Muscle of arm (tissue), 12 donors: Measurements from ENCODE around the gene P4HA3. TPM values are rescaled to one million over a fixed set of nuclear protein-coding genes. Genes with fewer than 3 reads are reported as not detected.

Source experiments
- DNase-seq: peaks from one replicate; pipeline ENCODE4 v3.0.0-alpha.2; 2013
- polyA plus RNA-seq, 12 donors: library from polyadenylated mRNA; unstranded; fragments of 120-200 nt; gene quantifications; one replicate each; pipeline ENCODE4 v1.2.1, GENCODE V29; 2013; ENCODE audit not compliant: insufficient read length in 12 of 12

P4HA3 gene
- polyA plus RNA-seq, 12 donors, result 1.3 to 3.6 (median 2.4) TPM; not detected in 2

- no peak for DNase-seq
Observed at GRCh38 chr11:74318241-74318932, 6.9 kb upstream of the P4HA3 start.

GRCh38 chr11:74316772-74317505, 5.5 kb upstream of the P4HA3 start:
- no peak for DNase-seq

GRCh38 chr11:74312326-74312725, 886 bp upstream of the P4HA3 start:
- DNase-seq, result no peak

- no peak for DNase-seq
Observed at GRCh38 chr11:74310857-74311256, 583 bp downstream of the P4HA3 start.

GRCh38 chr11:74307434-74307833, 4.0 kb downstream of the P4HA3 start:
- peak; percentile 37 for DNase-seq

GRCh38 chr11:74306435-74307175, 4.8 kb downstream of the P4HA3 start:
- no peak for DNase-seq

- DNase-seq, result no peak
Observed at GRCh38 chr11:74299015-74299414, 12.4 kb downstream of the P4HA3 start.

- DNase-seq, result no peak
Observed at GRCh38 chr11:74297484-74297883, 14.0 kb downstream of the P4HA3 start.

GRCh38 chr11:74288911-74289310, 22.5 kb downstream of the P4HA3 start:
- no peak for DNase-seq

- no peak for DNase-seq
Observed at GRCh38 chr11:74288161-74288560, 23.3 kb downstream of the P4HA3 start.

- DNase-seq, result no peak
Observed at GRCh38 chr11:74284466-74284865, 27.0 kb downstream of the P4HA3 start.

- DNase-seq, result no peak
Observed at GRCh38 chr11:74283580-74284180, 27.8 kb downstream of the P4HA3 start.

- no peak for DNase-seq
Observed at GRCh38 chr11:74282914-74283371, 28.5 kb downstream of the P4HA3 start.

GRCh38 chr11:74282421-74282820, 29.0 kb downstream of the P4HA3 start:
- DNase-seq, result no peak

- DNase-seq, result no peak
Observed at GRCh38 chr11:74280494-74280893, 30.9 kb downstream of the P4HA3 start.

GRCh38 chr11:74279256-74279655, 32.2 kb downstream of the P4HA3 start:
- DNase-seq, result no peak

GRCh38 chr11:74278721-74279161, 32.7 kb downstream of the P4HA3 start:
- peak; percentile 54 for DNase-seq

GRCh38 chr11:74278103-74278502, 33.3 kb downstream of the P4HA3 start:
- no peak for DNase-seq

GRCh38 chr11:74276581-74276980, 34.9 kb downstream of the P4HA3 start:
- no peak for DNase-seq

GRCh38 chr11:74272276-74272675, 39.2 kb downstream of the P4HA3 start:
- no peak for DNase-seq

GRCh38 chr11:74269161-74269811, 42.2 kb downstream of the P4HA3 start:
- DNase-seq, result no peak

GRCh38 chr11:74268456-74268855, 43.0 kb downstream of the P4HA3 start:
- DNase-seq, result no peak
